Ishikawa (cell line): Measurements from ENCODE around the gene TAOK3.

Source experiments
- CEBPB ChIP-seq: IDR thresholded peaks from 2 replicates; pipeline ENCODE4 v1.6.1; 2012
- EGR1 ChIP-seq: IDR thresholded peaks from 2 replicates; pipeline ENCODE4 v1.6.1; 2012
- EP300 ChIP-seq: IDR thresholded peaks from 2 replicates; pipeline ENCODE4 v1.6.1; 2012; ENCODE audit warnings: borderline replicate concordance
- FOXM1 ChIP-seq: IDR thresholded peaks from 2 replicates; pipeline ENCODE4 v1.6.1; 2012; ENCODE audit warnings: low read depth, borderline replicate concordance
- MAX ChIP-seq: IDR thresholded peaks from 2 replicates; pipeline ENCODE4 v1.6.1; 2012
- NFIC ChIP-seq: IDR thresholded peaks from 2 replicates; pipeline ENCODE4 v1.6.1; 2012
- RAD21 ChIP-seq: IDR thresholded peaks from 2 replicates; pipeline ENCODE4 v1.6.1; 2012; ENCODE audit warnings: low read depth
- REST ChIP-seq: IDR thresholded peaks from 2 replicates; pipeline ENCODE4 v1.6.1; 2012; ENCODE audit warnings: low read depth, mild to moderate bottlenecking
- TAF1 ChIP-seq: IDR thresholded peaks from 2 replicates; pipeline ENCODE4 v1.6.1; 2012; ENCODE audit warnings: low read depth, mild to moderate bottlenecking
- TEAD4 ChIP-seq: IDR thresholded peaks from 2 replicates; pipeline ENCODE4 v1.6.1; 2012
- USF1 ChIP-seq: IDR thresholded peaks from 2 replicates; pipeline ENCODE4 v1.6.1; 2012
- YY1 ChIP-seq: IDR thresholded peaks from 2 replicates; pipeline ENCODE4 v1.6.1; 2012; ENCODE audit warnings: low read depth
- ZBTB7A ChIP-seq: IDR thresholded peaks from 2 replicates; pipeline ENCODE4 v1.6.1; 2012; ENCODE audit warnings: low read depth

GRCh38 chr12:118356809-118357256 lies 15.9 kb downstream of the TAOK3 start:
- no peak for TF ChIP-seq REST
- TF ChIP-seq USF1, result no peak
- TF ChIP-seq MAX, result no peak
- no peak for TF ChIP-seq EP300
- no peak for TF ChIP-seq EGR1
- no peak for TF ChIP-seq NFIC
- no peak for TF ChIP-seq FOXM1
- TF ChIP-seq TAF1, result no peak
- no peak for TF ChIP-seq ZBTB7A
- TF ChIP-seq RAD21, result no peak
- TF ChIP-seq YY1, result no peak
- no peak for TF ChIP-seq CEBPB
- no peak for TF ChIP-seq TEAD4
